Renal cortex interstitium (tissue), 11 donors: ENCODE measurements around the gene ADAMTS7. TPM values are rescaled to one million over a fixed set of nuclear protein-coding genes. Genes with fewer than 3 reads are reported as not detected.
A peak's percentile ranks its signal among the peaks of the same experiment; 100 is the strongest.

Experiments used
- DNase-seq, 11 donors: peaks; one replicate each; pipeline ENCODE4 v3.0.0-alpha.2; 2013; ENCODE audit warnings: low read depth in 9 of 11, low spot score in 4 of 11; ENCODE audit errors: extremely low read depth in 1 of 11
- polyA plus RNA-seq, 3 donors: library from polyadenylated mRNA; unstranded; fragments of 120-200 nt; gene quantifications; one replicate each; pipeline ENCODE4 v1.2.1, GENCODE V29; 2013; ENCODE audit not compliant: insufficient read length in 3 of 3

Gene ADAMTS7
- polyA plus RNA-seq, 3 donors, result 21.2 to 35.7 (median 33.1) TPM

DNA sequence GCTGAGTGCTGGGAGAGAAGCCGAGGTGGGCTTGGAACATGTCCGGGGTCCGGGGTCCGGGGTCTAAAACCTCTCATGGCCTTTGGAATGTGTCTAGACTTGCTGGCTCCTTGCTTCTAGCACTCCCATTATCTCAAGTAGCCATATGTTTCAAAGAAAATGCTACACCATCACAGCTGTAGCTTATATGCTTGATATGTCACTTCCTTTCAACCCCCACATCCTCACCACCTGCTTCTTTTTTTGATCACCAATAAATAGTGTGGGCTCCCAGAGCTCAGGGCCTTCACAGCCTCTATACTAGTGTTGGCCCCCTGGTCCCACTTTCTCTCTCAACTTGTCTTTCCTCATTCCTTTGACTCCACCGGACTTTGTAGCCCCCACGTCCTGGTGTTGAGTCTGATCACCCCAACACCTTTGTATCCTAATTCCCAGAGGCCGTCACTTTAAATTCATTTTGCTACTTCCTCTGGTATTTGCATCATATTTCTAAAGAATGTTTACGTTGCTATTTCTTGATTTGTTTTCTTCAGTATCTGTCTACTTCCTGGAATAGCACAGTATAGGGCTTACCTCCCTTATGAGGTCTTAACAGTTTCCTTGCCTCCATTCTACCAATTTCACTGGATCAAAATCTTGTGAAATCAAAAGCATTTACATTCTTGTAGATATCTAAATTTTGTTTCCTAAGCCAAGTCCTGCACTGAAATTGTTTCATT lies 98.3 kb downstream of the ADAMTS7 start:
- DNase-seq, result no peak

DNA sequence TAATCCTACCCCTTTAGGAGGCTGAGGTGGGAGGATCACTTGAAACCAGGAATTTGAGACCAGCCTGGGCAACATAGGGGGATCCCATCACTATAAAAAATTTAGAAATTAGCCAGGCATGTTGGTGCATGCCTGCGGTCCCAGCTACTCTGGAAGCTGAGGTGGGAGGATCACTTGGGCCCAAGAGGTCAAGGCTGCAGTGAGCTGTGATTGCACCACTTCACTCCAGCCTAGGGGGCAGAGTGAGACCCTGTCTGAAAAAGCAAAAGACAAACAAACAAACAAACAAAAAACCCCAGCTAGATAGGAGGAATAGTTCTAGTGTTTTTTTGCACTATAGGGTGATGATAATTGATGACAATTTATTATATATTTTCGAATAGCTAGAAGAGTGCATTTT lies 99.6 kb downstream of the ADAMTS7 start:
- DNase-seq, result no peak

DNA sequence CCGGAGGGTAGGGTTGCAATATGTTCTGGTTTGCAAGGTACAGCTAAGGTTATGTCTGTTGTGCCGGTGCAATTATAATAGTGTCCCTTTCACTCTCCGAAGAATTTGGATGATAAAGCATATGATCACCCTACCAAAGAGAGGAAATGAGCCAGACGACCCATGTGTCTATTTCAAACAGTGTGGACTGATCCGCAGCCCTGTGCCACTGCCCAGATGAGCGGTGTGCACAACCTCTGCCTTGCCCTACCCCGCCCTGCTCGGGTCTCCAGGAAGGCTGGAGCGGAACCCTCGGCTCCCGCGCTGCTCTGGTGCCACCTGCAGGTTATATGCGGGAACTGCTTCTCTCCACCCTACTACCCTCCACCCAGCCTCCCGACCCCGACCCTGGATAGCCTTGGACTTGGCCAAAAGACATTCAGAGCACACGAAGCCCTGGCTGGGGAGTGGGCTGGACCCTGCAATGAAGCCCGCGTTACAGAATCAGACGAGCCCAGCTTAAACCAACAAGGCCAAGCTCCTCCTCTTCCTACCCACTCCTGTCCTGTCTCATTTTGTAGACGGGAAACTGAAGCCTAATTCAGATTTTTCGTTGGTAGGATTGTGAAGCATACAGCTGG lies 101.9 kb downstream of the ADAMTS7 start:
- DNase-seq, result peak in 9 of 11 donors; percentile 24 to 54 (median 45)

Other genes starting within 250 kb of the ADAMTS7 start
- 1 to 10 TPM; 4.3 to 8.6 (median 8.5) TPM for gene CHRNA5, start 245.9 kb downstream of the ADAMTS7 start, polyA plus RNA-seq
- 1 to 10 TPM in 1 of 3 donors, under 1 TPM in 2; 0.90 to 1.4 (median 0.98) TPM for gene CHRNA3, start 190.5 kb downstream of the ADAMTS7 start, polyA plus RNA-seq
- gene CHRNB4, start 170.3 kb downstream of the ADAMTS7 start, polyA plus RNA-seq, result 1 to 10 TPM; 3.2 TPM
- gene MORF4L1, start 61.4 kb upstream of the ADAMTS7 start, polyA plus RNA-seq, result 100 to 1,000 TPM; 691 to 792 (median 739) TPM
- 100 to 1,000 TPM; 118 to 167 (median 160) TPM for gene CTSH, start 133.6 kb upstream of the ADAMTS7 start, polyA plus RNA-seq